HCT116 (cell line): Measurements from ENCODE around the gene BRI3BP. TPM values are rescaled to one million over a fixed set of nuclear protein-coding genes. Genes with fewer than 3 reads are reported as not detected.

Source experiments
- ATAC-seq: fragments of 200-7000 bp; cut with Tn5 transposase; 2 replicates; pipeline ENCODE4 v1.9.1; 2020; ENCODE audit warnings: mild to moderate bottlenecking, moderate library complexity
- BruUV-seq: library from RNA; stranded (reverse); fragments of 400-500 nt; replicated peaks from 2 replicates; lab custom pipeline; 2021; lab: Mats Ljungman, UMichigan
- CTCF ChIA-PET: fragments of 300-600 bp; sonication (Branson Sonifier 250); formaldehyde crosslinking; loops from one replicate; lab custom pipeline; 2021; ENCODE audit warnings: antibody characterized with exemption; lab: Charles Lee
- POLR2A ChIA-PET: fragments of 300-600, 350-600 bp; sonication (Branson Sonifier 250); formaldehyde crosslinking; loops from one replicate; lab custom pipeline; 2021; ENCODE audit warnings: antibody characterized with exemption; lab: Charles Lee
- RAD21 ChIA-PET, 2 experiments: fragments of 300-600 bp; sonication (Branson Sonifier 250); formaldehyde crosslinking; loops; one replicate each; lab custom pipeline; 2023; ENCODE audit warnings: low total read pairs in 2 of 2; ENCODE audit not compliant: uncharacterized antibody in 2 of 2, unreplicated experiment in 2 of 2, low non-redundant PET in 1 of 2; lab: Charles Lee
- DNase-seq: peaks from one replicate; pipeline ENCODE4 v3.0.0-alpha.2; 2010; ENCODE audit warnings: low read depth, low spot score
- H2AFZ ChIP-seq: fragments of 200-600 bp; shearing (Covaris generic), sonication (generic); 2 replicates; pipeline ENCODE4 v1.6.1; 2017; ENCODE audit warnings: low read depth, mixed run types, mixed read lengths, antibody characterized with exemption, low read length; ENCODE audit not compliant: poor library complexity, severe bottlenecking
- H3K27ac ChIP-seq: 2 replicates; pipeline ENCODE4 v1.5.1; 2012; ENCODE audit warnings: low read depth, low read length
- H3K27me3 ChIP-seq: fragments of 200-600 bp; sonication (generic); 2 replicates; pipeline ENCODE4 v1.6.1; 2016; ENCODE audit warnings: mixed run types, low read length, mixed read lengths; ENCODE audit not compliant: insufficient read depth
- H3K36me3 ChIP-seq, 2 experiments: fragments of 200-500 bp in 1 of 2; fragments of 200-600 bp in 1 of 2; sonication (Bioruptor generic) in 1 of 2; sonication (generic) in 1 of 2; 2 replicates each; pipeline versions ENCODE4 v1.5.1 to v1.6.1; 2014 to 2016; ENCODE audit warnings: low read length in 2 of 2, inconsistent platforms in 1 of 2, mixed read lengths in 1 of 2, mixed run types in 1 of 2; ENCODE audit not compliant: insufficient read depth in 2 of 2, control insufficient read depth in 1 of 2
- H3K4me1 ChIP-seq, 2 experiments: fragments of 200-600 bp in 1 of 2; sonication (generic) in 1 of 2; 2 replicates each; pipeline versions ENCODE4 v1.5.1 to v1.6.1; 2012 to 2017; ENCODE audit warnings: low read length in 2 of 2, inconsistent platforms in 1 of 2, mild to moderate bottlenecking in 1 of 2, mixed read lengths in 1 of 2, mixed run types in 1 of 2, moderate library complexity in 1 of 2; ENCODE audit not compliant: insufficient read depth in 2 of 2, control insufficient read depth in 1 of 2
- H3K4me2 ChIP-seq: fragments of 200-600 bp; sonication (generic); 2 replicates; pipeline ENCODE4 v1.6.1; 2017; ENCODE audit warnings: mixed run types, low read length, mixed read lengths
- H3K4me3 ChIP-seq, 2 experiments: fragments of 200-600 bp in 1 of 2; sonication (generic) in 1 of 2; replicated peaks in 1 of 2; 2 replicates each; pipeline ENCODE4 v1.5.1; 2011 to 2016; ENCODE audit warnings: low read length in 2 of 2, control low read depth in 1 of 2, low read depth in 1 of 2, mild to moderate bottlenecking in 1 of 2, mixed read lengths in 1 of 2, mixed run types in 1 of 2
- H3K79me2 ChIP-seq: fragments of 200-600 bp; sonication (generic); 2 replicates; pipeline ENCODE4 v1.6.1; 2017; ENCODE audit warnings: mild to moderate bottlenecking, mixed run types, low read length, moderate library complexity, mixed read lengths; ENCODE audit not compliant: insufficient read depth
- H3K9ac ChIP-seq: fragments of 200-600 bp; sonication (generic); 2 replicates; pipeline ENCODE4 v1.6.1; 2016; ENCODE audit warnings: low read length, mixed read lengths
- H3K9me2 ChIP-seq: fragments of 200-600 bp; sonication (generic), shearing (Covaris generic); 2 replicates; pipeline ENCODE4 v1.6.1; 2017; ENCODE audit warnings: mixed run types, mild to moderate bottlenecking, moderate library complexity; ENCODE audit not compliant: insufficient read depth
- H3K9me3 ChIP-seq, 2 experiments: fragments of 200-500 bp in 1 of 2; fragments of 200-600 bp in 1 of 2; sonication (Bioruptor generic) in 1 of 2; sonication (generic) in 1 of 2; 2 replicates each; pipeline ENCODE4 v1.6.1; 2014 to 2017; ENCODE audit warnings: low read length in 2 of 2, mixed read lengths in 2 of 2, inconsistent platforms in 1 of 2, low read depth in 1 of 2, mild to moderate bottlenecking in 1 of 2, mixed run types in 1 of 2, moderate library complexity in 1 of 2; ENCODE audit not compliant: control insufficient read depth in 1 of 2, insufficient read depth in 1 of 2
- H4K20me1 ChIP-seq: fragments of 200-600 bp; sonication (generic), shearing (Covaris generic); 2 replicates; pipeline ENCODE4 v1.6.1; 2017; ENCODE audit warnings: mixed run types, mild to moderate bottlenecking, moderate library complexity; ENCODE audit not compliant: insufficient read depth
- CBX3 ChIP-seq: IDR thresholded peaks from 2 replicates; pipeline ENCODE4 v1.6.1; 2012; ENCODE audit warnings: low read depth
- CTCF ChIP-seq, 3 experiments: fragments of 200-600 bp in 1 of 3; sonication (generic) in 1 of 3; IDR thresholded peaks in 2 of 3; conservative IDR thresholded peaks in 1 of 3; 2 replicates each; pipeline ENCODE4 v1.5.1; 2012 to 2017; ENCODE audit warnings: low read depth in 2 of 3, low read length in 2 of 3, antibody characterized with exemption in 1 of 3, borderline replicate concordance in 1 of 3, control low read depth in 1 of 3, mild to moderate bottlenecking in 1 of 3, mixed read lengths in 1 of 3, mixed run types in 1 of 3, moderate library complexity in 1 of 3; ENCODE audit not compliant: insufficient read depth in 1 of 3
- ELF1 ChIP-seq: IDR thresholded peaks from 2 replicates; pipeline ENCODE4 v1.6.1; 2012; ENCODE audit warnings: low read depth, borderline replicate concordance
- EZH2phosphoT487 ChIP-seq: fragments of 200-600 bp; IDR thresholded peaks from 2 replicates; pipeline ENCODE4 v1.6.1; 2018; ENCODE audit warnings: antibody characterized with exemption, borderline replicate concordance
- FOSL1 ChIP-seq: IDR thresholded peaks from 2 replicates; pipeline ENCODE4 v1.6.1; 2012; ENCODE audit warnings: low read depth
- JUND ChIP-seq: IDR thresholded peaks from 2 replicates; pipeline ENCODE4 v1.6.1; 2012
- MAX ChIP-seq: IDR thresholded peaks from 2 replicates; pipeline ENCODE4 v1.6.1; 2012
- POLR2AphosphoS5 ChIP-seq: IDR thresholded peaks from 2 replicates; pipeline ENCODE4 v1.6.1; 2011; ENCODE audit warnings: mild to moderate bottlenecking, low read depth, low read length, moderate library complexity
- SIN3A ChIP-seq: IDR thresholded peaks from 2 replicates; pipeline ENCODE4 v1.6.1; 2012; ENCODE audit warnings: low read depth
- TCF7L2 ChIP-seq: IDR thresholded peaks from 2 replicates; pipeline ENCODE4 v1.7.0; 2011; ENCODE audit warnings: borderline replicate concordance, inconsistent platforms; ENCODE audit not compliant: insufficient read depth, insufficient read length; ENCODE audit errors: extremely low read depth
- YY1 ChIP-seq: IDR thresholded peaks from 2 replicates; pipeline ENCODE4 v1.6.1; 2011; ENCODE audit warnings: low read length, low read depth, moderate library complexity, mild to moderate bottlenecking; ENCODE audit not compliant: insufficient replicate concordance; ENCODE audit errors: extremely low read depth
- ZBTB33 ChIP-seq: IDR thresholded peaks from 2 replicates; pipeline ENCODE4 v1.6.1; 2011; ENCODE audit warnings: mild to moderate bottlenecking, low read length, moderate library complexity; ENCODE audit not compliant: insufficient replicate concordance; ENCODE audit errors: extremely low read depth
- ZFX ChIP-seq: fragments of 450-650 bp; IDR thresholded peaks from 2 replicates; pipeline ENCODE4 v1.6.1; 2017
- intact Hi-C: fragments of 100-400 bp; cut with micrococcal nuclease; formaldehyde crosslinking; loops from 2 replicates; pipeline ENCODE4 v1.10.0; 2022
- total RNA-seq: library from RNA; stranded (reverse); gene quantifications from one replicate; pipeline ENCODE4 v1.2.1, GENCODE V29; 2021; ENCODE audit not compliant: unreplicated experiment

BRI3BP gene
- total RNA-seq, 1 experiment from 2014 or later: 40.1 TPM

GRCh38 chr12:125068391-125068790, 74.9 kb downstream of the BRI3BP start:
- H3K36me3 ChIP-seq: no peaks in the 10 kb centered on the region
- H3K27me3 ChIP-seq: no peaks in the 10 kb centered on the region
- H3K4me2 ChIP-seq: no peak overlapping the region
- H3K79me2 ChIP-seq: peaks cover 9% of the 10 kb centered on the region; the same call in 1 of the 2 replicates
- peaks cover 0 to 12% of the 10 kb centered on the region in 2 experiments; a peak in 3 of 4 replicates for H3K4me1 ChIP-seq
- no peak overlapping the region for H3K9ac ChIP-seq
- H3K9me2 ChIP-seq: no peaks in the 10 kb centered on the region
- H3K4me3 ChIP-seq: no peak overlapping the region
- DNase-seq (no peak), ATAC-seq (no peak)
- RAD21 ChIA-PET: no interaction called here
- no peak overlapping the region for H2AFZ ChIP-seq
- TF ChIP-seq ZFX (no peak), CBX3 (no peak), ZBTB33 (no peak), POLR2AphosphoS5 (no peak), MAX (no peak), ELF1 (no peak), FOSL1 (no peak), JUND (no peak), EZH2phosphoT487 (no peak), YY1 (no peak), SIN3A (no peak), TCF7L2 (no peak), CTCF (IDR thresholded peaks at IDR 0.05 in 2 of 3, conservative IDR thresholded peaks at IDR 0.05 in 1 of 3; ENCODE audit: borderline replicate concordance in 1 of 3, insufficient read depth in 1 of 3, low read depth in 2 of 3, low read length in 2 of 3) (no peak)
- intact Hi-C loops: loop anchor here (5.0 kb wide), 1 partner anchor 76 kb away; the partner anchor contains the start of gene BRI3BP
- H3K27ac ChIP-seq: no peak overlapping the region
- CTCF ChIA-PET: no interaction called here
- no peaks in the 10 kb centered on the region for H3K9me3 ChIP-seq
- H4K20me1 ChIP-seq: no peaks in the 10 kb centered on the region
- BruUV-seq: no TSS peak
- POLR2A ChIA-PET: no interaction called here
